ENCODE data around the gene CUL2. TPM values are rescaled to one million over a fixed set of nuclear protein-coding genes. Genes with fewer than 3 reads are reported as not detected.
A peak's percentile ranks its signal among the peaks of the same experiment; 100 is the strongest.
"Not testable (repeated sequence)": the region's sequence is repeated elsewhere in the genome, so short reads cannot be mapped to it uniquely, and the experiment has no call there.

CUL2 gene
- total RNA-seq, 2 experiments from 2014 or later = 37.4 to 44.5 TPM

DNA sequence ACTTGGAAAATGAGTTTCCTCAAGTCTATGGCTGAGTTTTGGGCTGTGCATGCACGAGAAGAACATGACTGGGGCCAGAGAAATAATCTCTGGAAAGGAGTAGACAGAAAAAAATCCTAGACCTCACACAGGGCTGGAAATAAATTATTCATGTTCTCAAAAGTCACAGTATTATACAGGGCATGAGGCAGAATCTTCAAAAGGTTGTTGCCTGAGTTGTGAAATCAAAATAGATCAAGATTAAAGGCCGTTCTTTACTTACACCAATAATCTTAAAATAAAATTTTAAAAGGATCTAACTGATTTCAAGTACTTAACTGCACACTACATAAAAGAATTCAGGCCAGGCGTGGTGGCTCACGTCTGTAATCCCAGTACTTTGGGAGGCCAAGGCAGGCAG, 22.4 kb upstream of the CUL2 start:
- Mint-ChIP-seq H3K9me3 (ENCODE audit: low read depth) (no peaks in the 10 kb centered on the region), H3K4me1 (no peaks in the 10 kb centered on the region), H3K27me3 (peaks cover 6% of the 10 kb centered on the region), H3K36me3 (no peaks in the 10 kb centered on the region), H3K27ac (no peak overlapping the region), H3K4me3 (no peak overlapping the region)
- CTCF ChIA-PET = interaction anchor here (0.7 to 1.6 kb wide), 2 partner anchors 118 to 388 kb away, joined by 3 read pairs; no protein-coding TSS in a partner anchor
- no peak for ATAC-seq
- DNase-seq = peak; percentile 3

- ATAC-seq (no peak), DNase-seq (no peak)
- H3K4me1 Mint-ChIP-seq = no peaks in the 10 kb centered on the region
- no peaks in the 10 kb centered on the region for H3K9me3 Mint-ChIP-seq (ENCODE audit: low read depth)
- H3K27me3 Mint-ChIP-seq = no peaks in the 10 kb centered on the region
- CTCF ChIA-PET = no interaction called here
- H3K4me3 Mint-ChIP-seq = no peak overlapping the region
- no peaks in the 10 kb centered on the region for H3K36me3 Mint-ChIP-seq
- no peak overlapping the region for H3K27ac Mint-ChIP-seq
Observed at GRCh38 chr10:35103882-35104281, 13.7 kb upstream of the CUL2 start.

DNA sequence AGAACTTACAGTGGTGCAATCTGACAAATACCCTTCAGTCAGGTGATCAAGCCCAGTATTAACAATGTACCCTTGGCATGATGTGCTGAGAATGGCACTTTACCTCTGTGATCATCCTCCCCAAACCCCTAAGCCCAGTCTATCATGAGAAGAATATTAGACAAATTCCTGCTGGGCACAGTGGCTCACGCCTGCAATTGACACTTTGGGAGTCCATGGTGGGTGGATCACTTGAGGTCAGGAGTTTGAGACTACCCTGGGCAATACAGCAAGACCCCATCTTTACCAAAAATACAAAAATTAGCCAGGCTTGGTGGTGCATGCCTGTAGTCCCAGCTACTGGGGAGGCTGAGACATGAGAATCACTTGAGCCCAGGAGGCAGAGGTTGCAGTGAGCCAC, 7.4 kb upstream of the CUL2 start:
- Mint-ChIP-seq H3K4me1 (no peaks in the 10 kb centered on the region), H3K27me3 (peaks cover 14% of the 10 kb centered on the region), H3K36me3 (no peaks in the 10 kb centered on the region), H3K9me3 (ENCODE audit: low read depth) (no peaks in the 10 kb centered on the region), H3K4me3 (no peak overlapping the region), H3K27ac (no peak overlapping the region)
- ATAC-seq = no peak
- DNase-seq = no peak
- CTCF ChIA-PET = no interaction called here

DNA sequence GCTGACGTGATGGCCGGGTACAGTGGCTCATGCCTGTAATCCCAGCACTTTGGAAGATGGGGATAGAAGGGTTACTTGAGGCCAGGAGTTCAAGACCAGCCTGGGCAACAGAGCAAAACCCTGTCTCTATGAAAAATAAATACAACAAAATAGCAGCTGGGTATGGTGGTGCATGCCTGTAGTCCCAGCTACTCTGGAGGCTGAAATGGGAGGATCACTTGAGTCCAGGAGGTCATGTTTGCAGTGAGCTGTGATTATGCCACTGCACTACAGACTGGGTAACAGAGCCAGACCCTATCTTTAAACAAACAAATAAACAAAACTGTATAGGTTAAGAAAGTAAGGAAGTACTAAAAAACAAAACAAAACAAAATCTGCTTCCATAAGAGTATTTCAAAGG, 6.2 kb upstream of the CUL2 start:
- CTCF ChIA-PET = interaction anchor here (0.9 kb wide), 1 partner anchor 102 kb away, joined by 3 read pairs; no protein-coding TSS in a partner anchor
- ATAC-seq (no peak), DNase-seq (no peak)
- Mint-ChIP-seq H3K27me3 (peaks cover 14% of the 10 kb centered on the region), H3K9me3 (ENCODE audit: low read depth) (no peaks in the 10 kb centered on the region), H3K4me1 (peaks cover under 1% of the 10 kb centered on the region), H3K4me3 (no peak overlapping the region), H3K27ac (no peak overlapping the region), H3K36me3 (no peaks in the 10 kb centered on the region)

DNA sequence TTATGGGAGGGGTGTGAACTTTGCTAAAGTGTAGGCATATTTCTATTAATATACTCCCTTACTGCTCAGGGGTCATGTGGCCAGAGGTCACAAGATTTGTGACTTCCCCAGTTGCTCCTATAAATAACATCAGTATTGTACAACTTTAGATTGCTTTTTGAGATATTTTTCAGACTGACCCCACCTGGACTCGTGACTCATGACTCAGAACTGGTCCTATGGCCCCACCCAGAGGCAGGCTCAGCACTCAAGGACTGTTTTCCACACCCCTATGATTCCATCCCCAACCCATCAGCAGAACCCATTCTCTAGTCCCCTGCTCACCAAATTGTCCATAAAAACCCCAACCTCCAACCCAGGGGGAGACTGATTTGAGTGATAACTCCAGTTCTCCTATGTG, 2.7 kb upstream of the CUL2 start:
- no peak overlapping the region for H3K27ac Mint-ChIP-seq
- H3K4me3 Mint-ChIP-seq = no peak overlapping the region
- no peak for DNase-seq
- CTCF ChIA-PET = no interaction called here
- peaks cover 5% of the 10 kb centered on the region for H3K36me3 Mint-ChIP-seq
- no peak for ATAC-seq
- peaks cover 22% of the 10 kb centered on the region for H3K4me1 Mint-ChIP-seq
- no peaks in the 10 kb centered on the region for H3K9me3 Mint-ChIP-seq (ENCODE audit: low read depth)
- peaks cover 10% of the 10 kb centered on the region for H3K27me3 Mint-ChIP-seq

GRCh38 chr10:35091994-35092790, 2.1 kb upstream of the CUL2 start:
- no peak for DNase-seq
- H3K27ac Mint-ChIP-seq = no peak overlapping the region
- peaks cover 10% of the 10 kb centered on the region for H3K27me3 Mint-ChIP-seq
- peaks cover 29% of the 10 kb centered on the region for H3K4me1 Mint-ChIP-seq
- H3K9me3 Mint-ChIP-seq (ENCODE audit: low read depth) = no peaks in the 10 kb centered on the region
- CTCF ChIA-PET = interaction anchor here (0.7 to 2.3 kb wide), 4 partner anchors 27 to 261 kb away, joined by 3 to 9 read pairs (median 4); no protein-coding TSS in a partner anchor
- ATAC-seq = no peak
- H3K36me3 Mint-ChIP-seq = peaks cover 11% of the 10 kb centered on the region
- H3K4me3 Mint-ChIP-seq = no peak overlapping the region

DNA sequence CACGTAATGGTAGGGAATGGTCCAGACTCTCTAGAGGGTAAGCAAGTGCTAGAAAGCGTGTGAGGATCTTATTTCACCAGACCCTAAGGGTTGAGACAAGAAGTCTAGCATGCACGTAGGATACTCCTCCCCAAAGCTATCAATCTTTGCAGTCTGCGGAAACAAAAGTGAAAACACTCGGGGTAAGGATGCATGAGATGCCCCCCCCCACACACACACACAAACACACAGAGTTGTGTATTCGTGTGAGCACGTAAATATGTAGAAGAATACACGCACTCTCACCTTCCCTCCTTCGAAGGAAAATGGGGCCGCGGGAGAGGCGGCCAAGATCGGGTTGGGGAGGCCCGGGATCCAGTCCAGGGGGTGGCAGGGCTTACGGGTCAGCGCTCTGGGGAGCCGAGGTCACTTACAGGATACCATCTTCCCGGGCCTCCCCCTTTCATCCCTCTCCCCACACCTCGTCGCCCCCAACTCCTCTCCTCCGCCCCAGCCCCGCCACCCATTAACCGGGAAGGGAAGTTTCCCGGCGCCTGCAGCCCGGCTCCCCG, 455 bp downstream of the CUL2 start:
- Mint-ChIP-seq H3K9me3 (ENCODE audit: low read depth) (no peaks in the 10 kb centered on the region), H3K36me3 (peaks cover 14% of the 10 kb centered on the region), H3K4me3 (peak overlapping the region; percentile 87), H3K27ac (peak overlapping the region; percentile 91), H3K4me1 (peaks cover 38% of the 10 kb centered on the region), H3K27me3 (no peaks in the 10 kb centered on the region)
- CTCF ChIA-PET = interaction anchor here (1.1 to 2.3 kb wide), 4 partner anchors 30 to 106 kb away, joined by 3 to 9 read pairs (median 4); no protein-coding TSS in a partner anchor
- DNase-seq (peak; percentile 51), ATAC-seq (peak; percentile 24)

DNA sequence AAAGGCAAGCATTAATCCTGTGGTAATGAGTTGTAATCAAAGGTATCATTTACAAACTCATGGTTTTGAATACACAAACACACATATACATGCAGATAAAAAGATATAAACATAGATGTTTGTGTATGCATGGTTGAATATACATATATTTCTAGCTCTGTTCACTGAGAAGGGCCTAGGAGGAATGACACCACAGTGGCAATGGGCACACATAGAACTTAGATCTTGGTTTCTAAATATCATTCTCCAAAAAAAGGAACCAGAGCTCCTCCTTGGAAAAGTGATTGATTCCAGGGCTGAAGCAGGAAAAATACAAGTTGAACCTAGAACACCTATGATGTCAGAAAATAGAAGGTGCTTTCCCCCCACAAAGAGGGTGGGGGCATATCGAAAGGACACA, 6.9 kb downstream of the CUL2 start:
- CTCF ChIA-PET = no interaction called here

GRCh38 chr10:35080261-35080660, 9.9 kb downstream of the CUL2 start:
- H3K27ac Mint-ChIP-seq; DNase-seq; CTCF ChIA-PET; H3K9me3 Mint-ChIP-seq (ENCODE audit: low read depth); H3K4me3 Mint-ChIP-seq; H3K4me1 Mint-ChIP-seq; H3K27me3 Mint-ChIP-seq; ATAC-seq: not testable (repeated sequence)
- peaks cover 37% of the 10 kb centered on the region for H3K36me3 Mint-ChIP-seq

More for the DNA sequence above, 6.9 kb downstream of the CUL2 start:
- H3K4me3 Mint-ChIP-seq = no peak overlapping the region
- ATAC-seq = no peak
- peaks cover 5% of the 10 kb centered on the region for H3K9me3 Mint-ChIP-seq (ENCODE audit: low read depth)
- H3K4me1 Mint-ChIP-seq = peaks cover 24% of the 10 kb centered on the region
- no peak for DNase-seq
- no peak overlapping the region for H3K27ac Mint-ChIP-seq
- no peaks in the 10 kb centered on the region for H3K27me3 Mint-ChIP-seq
- H3K36me3 Mint-ChIP-seq = peaks cover 44% of the 10 kb centered on the region

- ATAC-seq = no peak
- Mint-ChIP-seq H3K4me1 (peaks cover 5% of the 10 kb centered on the region), H3K9me3 (ENCODE audit: low read depth) (peaks cover 5% of the 10 kb centered on the region), H3K36me3 (peaks cover 37% of the 10 kb centered on the region), H3K4me3 (no peak overlapping the region), H3K27ac (no peak overlapping the region), H3K27me3 (no peaks in the 10 kb centered on the region)
- CTCF ChIA-PET = no interaction called here
- DNase-seq = no peak
Observed at GRCh38 chr10:35079763-35080162, 10.4 kb downstream of the CUL2 start.

GRCh38 chr10:35079265-35079664, 10.9 kb downstream of the CUL2 start:
- CTCF ChIA-PET = no interaction called here
- ATAC-seq (no peak), DNase-seq (no peak)
- Mint-ChIP-seq H3K27me3 (no peaks in the 10 kb centered on the region), H3K4me3 (no peak overlapping the region), H3K27ac (no peak overlapping the region), H3K36me3 (peaks cover 34% of the 10 kb centered on the region), H3K4me1 (peaks cover 4% of the 10 kb centered on the region), H3K9me3 (ENCODE audit: low read depth) (peaks cover 5% of the 10 kb centered on the region)

DNA sequence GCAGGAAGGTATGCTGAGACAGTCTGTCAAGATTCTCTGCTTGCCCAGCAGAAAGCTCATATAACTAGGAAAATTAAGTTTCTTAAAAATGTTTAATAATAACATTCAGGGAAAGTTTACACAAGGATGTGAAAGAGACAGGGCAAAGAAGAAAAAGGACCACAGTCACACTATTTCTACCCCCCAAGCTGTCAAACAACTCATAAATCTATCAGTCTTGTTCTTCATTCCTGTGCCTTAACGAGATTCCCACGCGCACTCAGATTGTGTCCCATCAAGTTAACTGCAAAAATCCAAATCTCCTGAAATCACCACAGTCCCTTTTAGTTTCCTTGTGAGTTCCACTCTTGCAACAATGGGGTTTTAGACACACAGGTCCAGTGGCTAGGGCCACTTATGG, 14.9 kb downstream of the CUL2 start:
- no peak overlapping the region for H3K4me3 Mint-ChIP-seq
- H3K27ac Mint-ChIP-seq = no peak overlapping the region
- CTCF ChIA-PET = no interaction called here

DNA sequence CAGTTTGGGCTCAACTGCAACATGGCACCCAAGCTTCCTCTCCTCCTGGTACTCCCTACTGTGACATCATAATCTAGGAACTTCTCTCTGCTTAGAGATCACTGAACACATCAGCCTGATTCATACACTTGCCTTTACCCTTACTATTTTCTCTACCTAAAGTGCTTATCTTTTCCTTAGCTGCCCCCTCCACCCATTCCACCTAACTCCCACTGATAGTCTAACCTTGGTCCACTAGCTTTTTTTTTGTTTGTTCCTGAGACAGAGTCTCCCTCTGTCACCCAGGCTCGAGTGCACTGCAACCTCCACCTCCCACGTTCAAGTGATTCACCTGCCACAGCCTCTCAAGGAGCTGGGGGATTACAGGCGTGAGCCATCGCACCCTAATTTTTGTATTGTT, 15.9 kb downstream of the CUL2 start:
- H3K4me1 Mint-ChIP-seq = peaks cover 3% of the 10 kb centered on the region
- no peak overlapping the region for H3K4me3 Mint-ChIP-seq
- no peak for ATAC-seq
- H3K36me3 Mint-ChIP-seq = peaks cover 17% of the 10 kb centered on the region
- no peaks in the 10 kb centered on the region for H3K9me3 Mint-ChIP-seq (ENCODE audit: low read depth)
- H3K27me3 Mint-ChIP-seq = no peaks in the 10 kb centered on the region
- CTCF ChIA-PET = no interaction called here
- H3K27ac Mint-ChIP-seq = no peak overlapping the region
- DNase-seq = no peak

More for the DNA sequence above, 14.9 kb downstream of the CUL2 start:
- DNase-seq (no peak), ATAC-seq (no peak)
- Mint-ChIP-seq H3K4me1 (peaks cover 3% of the 10 kb centered on the region), H3K36me3 (peaks cover 20% of the 10 kb centered on the region), H3K27me3 (no peaks in the 10 kb centered on the region), H3K9me3 (ENCODE audit: low read depth) (no peaks in the 10 kb centered on the region)

DNA sequence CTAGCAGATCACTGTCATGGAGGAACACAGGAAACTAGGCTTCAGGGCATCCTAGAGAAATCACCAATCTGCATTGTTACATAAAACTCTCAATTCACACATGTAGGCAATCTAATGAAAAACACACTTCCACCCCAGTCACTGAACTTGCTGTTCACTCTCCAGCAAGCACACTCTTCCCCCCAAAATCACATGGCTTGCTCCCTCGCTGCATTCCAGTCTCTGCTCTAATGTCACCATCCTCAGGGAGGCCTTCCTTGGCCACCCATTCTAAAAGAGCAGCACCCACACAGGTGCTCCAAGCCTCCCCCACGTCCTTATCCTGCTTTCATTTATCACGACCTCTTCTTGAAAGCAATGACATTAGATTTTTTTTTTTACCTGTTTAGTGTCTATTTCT, 19.6 kb downstream of the CUL2 start:
- DNase-seq (no peak), ATAC-seq (no peak)
- CTCF ChIA-PET = no interaction called here
- no peaks in the 10 kb centered on the region for H3K9me3 Mint-ChIP-seq (ENCODE audit: low read depth)
- no peak overlapping the region for H3K4me3 Mint-ChIP-seq
- peaks cover 3% of the 10 kb centered on the region for H3K4me1 Mint-ChIP-seq
- H3K36me3 Mint-ChIP-seq = peaks cover 24% of the 10 kb centered on the region
- no peaks in the 10 kb centered on the region for H3K27me3 Mint-ChIP-seq
- H3K27ac Mint-ChIP-seq = no peak overlapping the region

All from activated CD8-positive, alpha-beta memory T cell treated with anti-CD3 and anti-CD28 coated beads, Interleukin-2, amount 10 ng/mL, durations not matched to agents 7 days and 5 days (primary cell).